Ramos (cell line): Measurements from ENCODE around the gene RNASE1.
"Not testable (repeated sequence)": the region's sequence is repeated elsewhere in the genome, so short reads cannot be mapped to it uniquely, and the experiment has no call there.

Experiments
- in situ Hi-C: fragments of 300-500 bp; cut with MboI; formaldehyde crosslinking; loops from one replicate; pipeline ENCODE4 v1.14.3; 2022; ENCODE audit warnings: low sequenced_read_pairs; ENCODE audit not compliant: unreplicated experiment

The RNASE1 gene

DNA sequence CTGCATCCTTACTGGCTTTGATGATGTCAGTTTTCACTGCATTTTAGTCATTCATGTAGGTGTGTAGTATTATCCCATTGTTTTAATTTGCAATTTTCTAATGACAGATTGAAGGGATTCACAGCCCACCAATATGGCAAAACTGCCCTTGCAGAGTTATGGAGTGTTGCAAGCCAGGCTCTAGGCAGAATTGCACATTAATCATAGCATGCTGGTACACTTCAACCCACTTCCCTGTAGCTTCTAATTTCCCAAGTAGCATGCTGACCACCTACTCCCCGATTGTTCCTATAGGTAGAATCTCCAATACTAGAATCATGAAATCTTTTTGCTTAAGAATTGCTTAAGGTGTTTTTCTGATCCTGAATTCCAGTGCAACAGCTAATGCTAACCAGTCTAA, 26.7 kb downstream of the RNASE1 start:
- in situ Hi-C loops, result no loop called here

DNA sequence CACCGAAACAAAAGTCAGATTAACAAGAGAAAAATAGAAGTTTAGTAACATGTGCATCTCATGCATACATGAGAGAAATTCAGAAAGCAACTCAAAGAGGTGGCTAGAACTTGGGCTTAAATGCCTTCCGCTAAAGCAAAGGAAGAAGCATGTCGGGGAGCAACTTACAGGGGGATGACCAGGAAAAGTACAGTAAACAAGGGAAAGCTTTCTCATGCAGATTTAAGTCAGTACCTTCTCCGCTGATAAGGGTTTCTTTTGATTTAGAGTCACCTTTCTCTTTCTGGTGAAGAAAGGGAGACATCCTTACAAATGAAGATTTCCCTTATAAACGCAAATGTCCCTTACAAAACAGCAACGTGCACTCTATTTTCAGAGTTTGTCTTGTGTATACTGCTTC, 27.6 kb downstream of the RNASE1 start:
- in situ Hi-C loops, result no loop called here

DNA sequence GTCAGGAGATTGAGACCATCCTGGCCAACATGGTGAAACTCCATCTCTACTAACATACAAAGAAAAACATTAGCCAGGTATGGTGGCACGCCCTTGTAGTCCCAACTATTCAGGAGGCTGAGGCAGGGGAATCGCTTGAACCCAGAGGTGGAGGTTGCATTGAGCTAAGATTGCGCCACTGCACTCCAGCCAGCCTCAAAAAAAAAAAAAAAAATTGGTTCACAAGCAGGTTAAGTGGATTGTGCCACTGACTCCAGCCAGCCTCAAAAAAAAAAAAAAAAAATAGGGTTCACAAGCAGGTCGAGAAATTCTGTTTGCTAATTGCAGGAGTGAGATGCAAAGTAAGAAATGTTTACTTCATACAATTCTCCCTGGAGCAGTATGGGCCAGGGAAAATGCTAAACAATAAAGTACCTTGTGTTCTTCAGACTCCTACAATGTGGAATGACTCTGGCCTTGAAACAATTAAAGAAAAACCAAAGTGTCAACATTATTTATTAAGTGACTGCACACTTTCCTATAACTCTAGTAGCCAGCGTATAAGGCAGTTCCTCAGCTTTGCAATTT, 28.3 kb downstream of the RNASE1 start:
- in situ Hi-C loops, result no loop called here

DNA sequence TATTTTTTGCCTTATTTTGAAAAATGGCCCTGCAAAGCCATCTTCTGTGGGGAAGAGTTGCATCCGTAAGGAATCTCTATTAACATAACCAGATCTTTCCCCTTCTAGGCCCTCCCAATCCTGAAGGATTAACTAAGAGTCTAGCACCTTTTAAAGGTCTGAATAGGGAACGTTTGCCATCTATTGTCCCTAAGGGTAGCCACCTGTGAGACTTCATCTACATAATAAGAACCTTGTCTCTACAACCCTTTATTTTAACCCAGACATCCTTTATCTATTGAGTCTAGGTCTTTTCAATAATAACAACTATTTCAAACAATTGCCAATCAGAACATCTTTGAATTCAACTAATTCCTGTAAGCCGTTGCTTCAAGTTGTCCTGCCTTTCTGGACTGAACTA, 30.0 kb downstream of the RNASE1 start:
- in situ Hi-C loops, result no loop called here

- in situ Hi-C loops, result no loop called here
Measured at GRCh38 chr14:20769421-20769820, 33.2 kb downstream of the RNASE1 start.

DNA sequence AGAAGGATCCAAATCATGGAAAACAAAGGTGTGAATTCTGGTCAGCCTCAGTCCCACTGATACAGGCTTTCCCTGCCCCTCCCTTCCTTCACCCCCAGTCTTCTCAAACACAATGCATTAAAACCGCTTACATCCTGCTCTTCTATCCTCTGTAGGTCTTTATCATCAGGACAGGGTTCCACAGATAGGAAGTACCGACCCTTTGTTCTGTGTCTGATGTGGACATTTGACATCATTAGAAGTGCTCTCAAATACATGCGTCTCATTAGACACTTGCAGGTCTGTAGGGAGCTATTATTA, 34.1 kb downstream of the RNASE1 start:
- in situ Hi-C loops, result no loop called here

- in situ Hi-C loops, result no loop called here
Measured at GRCh38 chr14:20760950-20761349, 41.7 kb downstream of the RNASE1 start.

DNA sequence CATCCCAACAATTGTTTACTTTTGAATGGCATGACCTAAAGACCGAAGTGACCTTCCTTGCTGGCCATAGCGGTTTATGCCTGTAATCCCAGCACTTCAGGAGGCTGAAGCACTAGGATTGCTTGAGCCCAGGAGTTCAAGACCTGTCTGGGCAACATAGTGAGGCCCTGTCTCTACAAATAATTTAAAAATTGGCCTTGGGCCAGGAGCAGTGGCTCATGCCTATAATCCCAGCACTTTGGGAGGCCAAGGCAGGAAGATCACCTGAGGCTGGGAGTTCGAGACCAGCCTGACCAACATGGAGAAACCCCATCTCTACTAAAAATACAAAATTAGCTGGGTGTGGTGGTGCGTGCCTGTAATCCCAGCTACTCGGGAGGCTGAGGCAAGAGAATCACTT, 43.2 kb downstream of the RNASE1 start:
- in situ Hi-C loops, result not testable (repeated sequence)

GRCh38 chr14:20757965-20758364, 44.7 kb downstream of the RNASE1 start:
- in situ Hi-C loops, result no loop called here

DNA sequence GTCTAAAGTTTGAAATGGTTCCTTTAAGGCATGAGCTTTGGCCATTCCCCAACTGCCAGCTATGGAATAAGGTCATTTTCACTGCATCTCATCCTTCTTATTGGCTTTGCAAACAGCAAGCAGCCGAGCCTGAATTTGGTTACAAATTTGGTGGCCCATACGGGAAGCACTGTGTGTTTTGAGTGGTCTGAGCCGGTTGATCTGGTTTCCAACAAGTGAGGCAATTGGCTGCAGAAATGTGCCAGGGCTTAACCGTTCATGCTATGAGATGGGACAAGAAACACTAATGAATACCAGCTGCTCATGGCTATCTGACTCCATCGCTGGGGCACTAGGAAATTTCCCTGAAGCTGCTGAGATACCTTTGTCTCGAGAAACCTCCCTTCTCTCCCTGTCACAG, 47.6 kb downstream of the RNASE1 start:
- in situ Hi-C loops, result no loop called here

DNA sequence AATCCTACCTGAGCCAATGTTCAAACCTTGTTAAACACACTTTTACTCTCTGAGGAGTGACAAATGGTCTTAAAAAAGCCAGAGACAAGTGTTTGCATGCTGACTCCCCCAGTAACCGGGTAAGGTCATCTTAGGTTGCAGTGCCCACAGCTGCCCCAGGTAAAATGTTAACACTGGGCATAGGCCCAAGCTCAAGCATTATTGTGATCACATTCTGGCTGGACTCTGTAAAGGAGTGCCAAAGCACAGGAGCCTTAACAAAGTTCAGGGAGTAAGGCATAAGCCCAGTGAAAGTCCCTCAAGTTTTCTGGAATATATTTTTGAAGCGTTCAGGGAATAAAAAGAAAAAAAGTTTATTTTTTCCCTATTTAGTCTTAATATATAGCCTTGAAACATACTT, 48.3 kb downstream of the RNASE1 start:
- in situ Hi-C loops, result no loop called here

DNA sequence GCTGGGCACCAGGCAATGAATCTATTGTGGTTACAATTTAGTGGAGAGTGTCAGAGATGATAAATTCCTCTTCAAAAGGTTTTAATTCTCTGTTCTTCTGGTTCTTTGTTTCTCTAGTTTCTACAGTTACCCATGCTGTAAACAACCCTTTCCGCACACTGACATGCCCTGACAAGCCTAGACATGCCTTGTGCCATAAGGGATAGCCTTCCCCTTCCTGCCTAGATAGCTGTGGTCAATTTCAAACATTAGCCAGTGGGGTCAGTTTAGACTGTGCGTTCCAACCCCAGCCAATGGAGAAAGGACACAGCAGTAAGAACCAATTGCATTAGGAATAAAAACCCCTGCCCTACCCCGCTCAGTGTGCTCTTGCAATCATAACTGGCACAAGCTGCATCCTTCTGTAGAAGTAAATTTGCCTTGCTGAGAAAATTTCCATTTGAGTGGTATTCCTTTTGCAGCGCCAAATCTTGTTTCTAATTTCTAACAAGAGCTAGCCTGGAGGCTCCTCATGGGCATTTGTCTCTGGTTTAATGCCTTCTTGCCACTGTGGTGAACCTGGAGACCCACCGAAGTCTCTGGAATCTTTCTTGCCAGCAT, 50.6 kb downstream of the RNASE1 start:
- in situ Hi-C loops, result no loop called here
